Testis (tissue), 2 donors: ENCODE data around the gene HSF5.

ENCODE experiments used
- POLR2A ChIP-seq: fragments of 450-650 bp; IDR thresholded peaks from one replicate; pipeline ENCODE4 v1.6.1; 2017; ENCODE audit warnings: antibody characterized with exemption, mild to moderate bottlenecking, moderate library complexity
- TF ChIP-seq, protein P1 (sequence below), 3 experiments: fragments of 450-650 bp in 2 of 3; fragments of 200-600 bp in 1 of 3; sonication (generic) in 1 of 3; IDR thresholded peaks; one replicate each; pipeline ENCODE4 v1.5.1; 2016 to 2019; ENCODE audit warnings: antibody characterized with exemption in 3 of 3, mild to moderate bottlenecking in 2 of 3, moderate library complexity in 1 of 3

DNA sequence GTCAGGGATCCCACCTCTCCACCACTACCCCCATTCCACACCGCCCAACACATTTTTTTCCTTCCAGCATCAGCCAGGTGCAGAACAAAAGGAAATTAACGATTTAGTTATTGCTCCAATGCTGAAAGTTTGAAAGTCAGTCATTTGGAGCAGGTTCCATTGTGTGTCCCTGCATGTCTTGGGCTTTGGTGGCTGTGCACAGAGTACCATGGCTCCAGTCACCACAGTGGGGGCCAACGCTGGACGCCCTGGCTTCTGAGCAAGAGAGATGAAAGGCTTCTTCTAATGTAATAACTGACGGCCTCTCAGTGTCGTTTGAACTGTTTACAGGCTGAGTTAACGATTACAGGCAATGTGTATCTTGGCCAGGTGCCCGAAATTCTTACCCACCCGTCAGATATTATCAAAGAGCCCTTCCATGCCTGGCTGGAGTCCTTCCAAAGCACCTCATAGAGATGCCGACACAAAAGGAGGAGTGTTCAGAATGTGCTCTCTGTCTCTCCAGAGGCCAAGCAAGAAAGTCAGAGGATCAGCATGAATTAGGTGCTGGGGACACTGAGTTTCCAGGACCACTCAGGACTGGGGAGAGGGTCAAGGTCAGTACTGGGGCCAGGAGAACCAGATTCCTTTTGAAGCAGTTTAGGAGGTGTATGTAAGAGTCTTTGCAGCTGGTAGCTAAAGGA, 96.8 kb downstream of the HSF5 start:
- TF ChIP-seq, protein P1, sequence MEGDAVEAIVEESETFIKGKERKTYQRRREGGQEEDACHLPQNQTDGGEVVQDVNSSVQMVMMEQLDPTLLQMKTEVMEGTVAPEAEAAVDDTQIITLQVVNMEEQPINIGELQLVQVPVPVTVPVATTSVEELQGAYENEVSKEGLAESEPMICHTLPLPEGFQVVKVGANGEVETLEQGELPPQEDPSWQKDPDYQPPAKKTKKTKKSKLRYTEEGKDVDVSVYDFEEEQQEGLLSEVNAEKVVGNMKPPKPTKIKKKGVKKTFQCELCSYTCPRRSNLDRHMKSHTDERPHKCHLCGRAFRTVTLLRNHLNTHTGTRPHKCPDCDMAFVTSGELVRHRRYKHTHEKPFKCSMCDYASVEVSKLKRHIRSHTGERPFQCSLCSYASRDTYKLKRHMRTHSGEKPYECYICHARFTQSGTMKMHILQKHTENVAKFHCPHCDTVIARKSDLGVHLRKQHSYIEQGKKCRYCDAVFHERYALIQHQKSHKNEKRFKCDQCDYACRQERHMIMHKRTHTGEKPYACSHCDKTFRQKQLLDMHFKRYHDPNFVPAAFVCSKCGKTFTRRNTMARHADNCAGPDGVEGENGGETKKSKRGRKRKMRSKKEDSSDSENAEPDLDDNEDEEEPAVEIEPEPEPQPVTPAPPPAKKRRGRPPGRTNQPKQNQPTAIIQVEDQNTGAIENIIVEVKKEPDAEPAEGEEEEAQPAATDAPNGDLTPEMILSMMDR (IDR thresholded peaks at IDR 0.05) = no peak
- no peak for TF ChIP-seq POLR2A
